Caco-2 (cell line): ENCODE results near the gene SMAD5. TPM values are rescaled to one million over a fixed set of nuclear protein-coding genes. Genes with fewer than 3 reads are reported as not detected.

Experiments used
- BruUV-seq: library from RNA; stranded (reverse); fragments of 400-500 nt; replicated peaks from 2 replicates; lab custom pipeline; 2021; lab: Mats Ljungman, UMichigan
- CTCF ChIA-PET: fragments of 300-600 bp; sonication (Branson Sonifier 250); formaldehyde crosslinking; loops from one replicate; lab custom pipeline; 2022; ENCODE audit warnings: antibody characterized with exemption; lab: Charles Lee
- POLR2A ChIA-PET: fragments of 300-600 bp; sonication (Branson Sonifier 250); formaldehyde crosslinking; loops from one replicate; lab custom pipeline; 2022; ENCODE audit warnings: antibody characterized with exemption; lab: Charles Lee
- DNase-seq, 2 experiments: peaks; one replicate each; pipeline versions ENCODE4 v3.0.0 to v3.0.0-alpha.2; 2020 to 2022
- H3K27me3 ChIP-seq: replicated peaks from 2 replicates; pipeline ENCODE4 v1.6.0; 2011; ENCODE audit warnings: low read length; ENCODE audit not compliant: control insufficient read depth, insufficient read depth
- H3K36me3 ChIP-seq: 2 replicates; pipeline ENCODE4 v1.5.1; 2011; ENCODE audit warnings: low read length; ENCODE audit not compliant: control insufficient read depth, insufficient read depth
- H3K4me1 ChIP-seq: fragments of 250-450 bp; sonication (Bioruptor Pico); 2 replicates; pipeline ENCODE4 v1.5.1; 2020; ENCODE audit warnings: mild to moderate bottlenecking
- H3K4me3 ChIP-seq: 2 replicates; pipeline ENCODE4 v1.5.1; 2011; ENCODE audit warnings: low read depth, mild to moderate bottlenecking, control low read depth, low read length
- H3K9me3 ChIP-seq: fragments of 250-450 bp; sonication (Bioruptor Pico); 2 replicates; pipeline ENCODE4 v1.5.1; 2020; ENCODE audit warnings: mild to moderate bottlenecking, moderate library complexity
- H3K27ac Mint-ChIP-seq: one replicate; pipeline ENCODE4 v1.8.0; 2022; ENCODE audit warnings: mixed read lengths; ENCODE audit not compliant: unreplicated experiment
- H3K27me3 Mint-ChIP-seq: one replicate; pipeline ENCODE4 v1.8.0; 2022; ENCODE audit warnings: mixed read lengths; ENCODE audit not compliant: insufficient read depth, unreplicated experiment
- H3K36me3 Mint-ChIP-seq: one replicate; pipeline ENCODE4 v1.8.0; 2022; ENCODE audit warnings: mild to moderate bottlenecking, mixed read lengths; ENCODE audit not compliant: insufficient read depth, unreplicated experiment
- H3K4me1 Mint-ChIP-seq: one replicate; pipeline ENCODE4 v1.8.0; 2022; ENCODE audit warnings: low read depth, mixed read lengths; ENCODE audit not compliant: unreplicated experiment
- H3K4me3 Mint-ChIP-seq: one replicate; pipeline ENCODE4 v1.8.0; 2022; ENCODE audit warnings: mild to moderate bottlenecking, moderate library complexity, mixed read lengths; ENCODE audit not compliant: unreplicated experiment
- H3K9me3 Mint-ChIP-seq: one replicate; pipeline ENCODE4 v1.8.0; 2022; ENCODE audit warnings: mixed read lengths; ENCODE audit not compliant: unreplicated experiment
- intact Hi-C: fragments of 100-400 bp; cut with micrococcal nuclease; formaldehyde crosslinking; loops from one replicate; pipeline ENCODE4 v1.10.0; 2022; ENCODE audit not compliant: unreplicated experiment
- total RNA-seq: library from RNA; stranded (reverse); gene quantifications from 2 replicates; pipeline ENCODE4 v1.2.3, GENCODE V29; 2022
- TF ChIP-seq, protein P1 (sequence below), 2 experiments: fragments of 200-600 bp in 1 of 2; IDR thresholded peaks; 1 replicate in 1 of 2; 2 replicates in 1 of 2; pipeline versions ENCODE4 v1.5.1 to v1.8.0; 2011 to 2022; ENCODE audit warnings: antibody characterized with exemption in 1 of 2, control low read depth in 1 of 2, inconsistent platforms in 1 of 2, low read depth in 1 of 2, low read length in 1 of 2, mild to moderate bottlenecking in 1 of 2, moderate library complexity in 1 of 2; ENCODE audit not compliant: insufficient read depth in 1 of 2, severe bottlenecking in 1 of 2, unreplicated experiment in 1 of 2

The SMAD5 gene
- total RNA-seq, 1 experiment from 2014 or later: 142 TPM

DNA sequence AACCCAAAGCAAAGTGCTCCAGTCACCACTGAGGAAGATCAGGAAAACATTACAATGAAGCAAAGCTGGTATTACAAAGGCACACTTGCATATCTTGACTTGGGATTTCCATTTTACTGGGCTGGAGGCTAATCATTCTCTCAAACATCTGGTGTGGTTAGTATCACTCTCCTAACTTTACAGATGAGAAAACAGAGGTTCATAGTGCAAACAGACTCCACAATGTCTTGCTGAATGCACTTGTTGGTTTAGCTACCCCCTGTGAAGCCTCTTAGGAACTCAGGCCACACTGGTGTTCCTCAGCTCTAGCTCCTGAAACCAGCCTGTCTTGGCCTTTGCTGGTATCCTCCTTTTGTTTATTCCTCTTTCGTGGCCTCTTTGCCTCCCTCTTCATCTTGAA is 29.5 kb upstream of the SMAD5 start:
- intact Hi-C loops: loop anchor here (5.0 kb wide), 1 partner anchor 49 kb away; no protein-coding TSS in a partner anchor
- H3K9me3 Mint-ChIP-seq: no peaks in the 10 kb centered on the region
- DNase-seq: no peak
- POLR2A ChIA-PET: interaction anchor here (2.6 kb wide), 1 partner anchor 30 kb away, joined by 12 read pairs; the partner anchor contains the start of gene SMAD5
- H3K4me1 Mint-ChIP-seq: peaks cover 54% of the 10 kb centered on the region
- no peaks in the 10 kb centered on the region for H3K9me3 ChIP-seq
- no peaks in the 10 kb centered on the region for H3K36me3 Mint-ChIP-seq
- BruUV-seq: no TSS peak
- peak overlapping the region; percentile 87 for H3K27ac Mint-ChIP-seq
- CTCF ChIA-PET: no interaction called here
- TF ChIP-seq, protein P1, sequence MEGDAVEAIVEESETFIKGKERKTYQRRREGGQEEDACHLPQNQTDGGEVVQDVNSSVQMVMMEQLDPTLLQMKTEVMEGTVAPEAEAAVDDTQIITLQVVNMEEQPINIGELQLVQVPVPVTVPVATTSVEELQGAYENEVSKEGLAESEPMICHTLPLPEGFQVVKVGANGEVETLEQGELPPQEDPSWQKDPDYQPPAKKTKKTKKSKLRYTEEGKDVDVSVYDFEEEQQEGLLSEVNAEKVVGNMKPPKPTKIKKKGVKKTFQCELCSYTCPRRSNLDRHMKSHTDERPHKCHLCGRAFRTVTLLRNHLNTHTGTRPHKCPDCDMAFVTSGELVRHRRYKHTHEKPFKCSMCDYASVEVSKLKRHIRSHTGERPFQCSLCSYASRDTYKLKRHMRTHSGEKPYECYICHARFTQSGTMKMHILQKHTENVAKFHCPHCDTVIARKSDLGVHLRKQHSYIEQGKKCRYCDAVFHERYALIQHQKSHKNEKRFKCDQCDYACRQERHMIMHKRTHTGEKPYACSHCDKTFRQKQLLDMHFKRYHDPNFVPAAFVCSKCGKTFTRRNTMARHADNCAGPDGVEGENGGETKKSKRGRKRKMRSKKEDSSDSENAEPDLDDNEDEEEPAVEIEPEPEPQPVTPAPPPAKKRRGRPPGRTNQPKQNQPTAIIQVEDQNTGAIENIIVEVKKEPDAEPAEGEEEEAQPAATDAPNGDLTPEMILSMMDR (IDR thresholded peaks at IDR 0.05; ENCODE audit: insufficient read depth in 1 of 2, low read depth in 1 of 2, low read length in 1 of 2, severe bottlenecking in 1 of 2, unreplicated experiment in 1 of 2): no peak
- no peaks in the 10 kb centered on the region for H3K27me3 Mint-ChIP-seq
- no peak overlapping the region for H3K4me3 Mint-ChIP-seq
- no peaks in the 10 kb centered on the region for H3K27me3 ChIP-seq
- H3K4me3 ChIP-seq: no peak overlapping the region
- H3K4me1 ChIP-seq: peaks cover 96% of the 10 kb centered on the region
- H3K36me3 ChIP-seq: no peaks in the 10 kb centered on the region

DNA sequence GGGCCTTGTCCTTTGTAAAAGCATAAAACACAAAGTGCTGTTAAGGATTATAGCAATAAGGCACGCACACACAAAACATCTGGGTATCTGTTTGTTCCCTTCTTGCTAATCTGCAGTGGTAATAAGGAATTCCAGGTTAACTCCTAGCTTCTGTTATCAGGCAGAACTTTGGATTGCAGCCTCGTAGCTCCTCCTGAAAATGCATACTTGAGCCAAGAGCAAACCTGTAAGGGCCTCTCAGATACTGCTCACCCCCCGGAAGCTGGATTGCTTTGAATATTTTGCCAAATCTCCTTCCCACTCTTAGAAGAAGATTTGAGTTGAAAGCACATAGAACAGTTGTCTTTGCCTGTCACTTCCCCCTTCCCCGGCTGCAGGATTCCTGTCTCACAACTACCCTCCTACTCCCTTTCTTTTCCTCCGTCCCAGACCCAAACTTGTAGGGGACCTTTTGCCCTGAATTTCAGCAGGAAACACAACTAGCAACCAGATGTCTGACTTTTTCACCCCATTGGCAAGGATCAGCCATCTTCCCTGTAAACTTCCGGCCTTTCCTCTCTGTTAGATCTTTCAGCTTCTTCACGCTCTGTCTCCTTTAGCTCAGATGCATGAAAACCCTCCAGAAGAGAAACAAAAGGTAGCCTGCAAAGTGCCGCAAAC is 28.2 kb upstream of the SMAD5 start:
- no peaks in the 10 kb centered on the region for H3K27me3 Mint-ChIP-seq
- no peaks in the 10 kb centered on the region for H3K36me3 ChIP-seq
- intact Hi-C loops: loop anchor here (1.0 to 5.0 kb wide), 6 partner anchors 14 to 70 kb away; partner anchors contain the start of gene SMAD5
- peak overlapping the region; percentile 87 for H3K27ac Mint-ChIP-seq
- peaks cover 46% of the 10 kb centered on the region for H3K4me1 Mint-ChIP-seq
- no peaks in the 10 kb centered on the region for H3K9me3 ChIP-seq
- DNase-seq: peak; percentile 79 to 90
- ChIA-PET POLR2A (interaction anchor here (0.6 to 2.6 kb wide), 4 partner anchors 14 to 46 kb away, joined by 3 to 13 read pairs (median 8); partner anchors contain the start of gene SMAD5), CTCF (interaction anchor here (0.6 to 1.2 kb wide), 6 partner anchors 9 to 39 kb away, joined by 3 to 4 read pairs (median 4); no protein-coding TSS in a partner anchor)
- TF ChIP-seq, protein P1 (IDR thresholded peaks at IDR 0.05; ENCODE audit: insufficient read depth in 1 of 2, low read depth in 1 of 2, low read length in 1 of 2, severe bottlenecking in 1 of 2, unreplicated experiment in 1 of 2): no peak
- peak overlapping the region; percentile 37 for H3K4me3 Mint-ChIP-seq
- H3K4me3 ChIP-seq: no peak overlapping the region
- H3K4me1 ChIP-seq: peaks cover 98% of the 10 kb centered on the region
- H3K9me3 Mint-ChIP-seq: no peaks in the 10 kb centered on the region
- H3K36me3 Mint-ChIP-seq: no peaks in the 10 kb centered on the region
- no peaks in the 10 kb centered on the region for H3K27me3 ChIP-seq
- BruUV-seq: no TSS peak

DNA sequence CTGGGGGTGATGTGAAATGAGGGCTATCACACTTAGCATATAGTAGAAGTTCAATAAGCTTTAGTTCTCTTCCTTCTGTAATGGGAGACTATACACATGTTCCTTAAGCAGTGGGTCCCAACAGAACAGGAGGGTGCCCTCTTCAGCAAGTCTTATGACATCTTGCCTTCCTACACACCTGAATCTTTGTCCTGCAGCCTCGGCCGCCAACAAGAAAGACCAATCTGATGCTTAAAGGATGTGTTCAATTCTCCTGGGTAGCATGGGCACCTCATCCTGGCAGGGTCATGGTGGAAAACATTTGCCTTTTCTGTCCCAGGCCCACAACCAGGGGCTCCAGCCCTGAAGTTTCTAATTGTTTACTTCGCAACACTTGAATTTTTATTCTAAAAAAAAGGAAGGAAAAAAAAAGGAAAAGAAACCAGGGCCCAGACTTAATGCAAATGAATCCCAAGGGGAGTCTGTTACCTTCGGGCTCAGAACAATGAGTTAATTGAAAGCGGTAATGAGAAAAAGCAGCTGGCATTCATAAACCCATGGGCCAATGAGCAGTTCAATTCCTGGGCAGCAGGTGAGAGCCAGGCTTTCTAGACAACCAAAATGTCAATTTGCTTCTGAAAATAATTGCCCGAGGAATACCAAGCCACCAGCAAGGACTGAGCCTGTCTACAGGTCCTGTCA is 26.2 kb upstream of the SMAD5 start:
- H3K27me3 ChIP-seq: no peaks in the 10 kb centered on the region
- H3K4me3 ChIP-seq: no peak overlapping the region
- no peaks in the 10 kb centered on the region for H3K9me3 ChIP-seq
- Mint-ChIP-seq H3K4me3 (no peak overlapping the region), H3K4me1 (peaks cover 34% of the 10 kb centered on the region), H3K36me3 (no peaks in the 10 kb centered on the region), H3K27me3 (no peaks in the 10 kb centered on the region), H3K27ac (peak overlapping the region; percentile 87), H3K9me3 (no peaks in the 10 kb centered on the region)
- peaks cover 89% of the 10 kb centered on the region for H3K4me1 ChIP-seq
- BruUV-seq: TSS peak; percentile 49
- no peaks in the 10 kb centered on the region for H3K36me3 ChIP-seq
- TF ChIP-seq, protein P1 (IDR thresholded peaks at IDR 0.05; ENCODE audit: insufficient read depth in 1 of 2, low read depth in 1 of 2, low read length in 1 of 2, severe bottlenecking in 1 of 2, unreplicated experiment in 1 of 2): no peak
- ChIA-PET POLR2A (no interaction called here), CTCF (no interaction called here)
- intact Hi-C loops: no loop called here
- no peak for DNase-seq
